Keratinocyte (primary cell): ENCODE results near the gene UXS1.

Experiments
- CTCF ChIP-seq, 3 experiments: IDR thresholded peaks in 1 of 3; conservative IDR thresholded peaks in 1 of 3; optimal IDR thresholded peaks in 1 of 3; 2 replicates in 2 of 3; 3 replicates in 1 of 3; pipeline versions ENCODE3 to v1.5.1; 2011; ENCODE audit warnings: low read length in 3 of 3, mild to moderate bottlenecking in 3 of 3, moderate library complexity in 2 of 3, control low read depth in 1 of 3, inconsistent platforms in 1 of 3; ENCODE audit not compliant: insufficient read depth in 2 of 3; ENCODE audit errors: extremely low read depth in 1 of 3
- EZH2 ChIP-seq: IDR thresholded peaks from one replicate; pipeline ENCODE4 v1.6.1; 2012; ENCODE audit warnings: inconsistent platforms, mild to moderate bottlenecking, low read length, moderate library complexity

GRCh38 chr2:106137731-106138521 lies 56.2 kb downstream of the UXS1 start:
- TF ChIP-seq CTCF (optimal IDR thresholded peaks at IDR 0.05 in 1 of 3, IDR thresholded peaks at IDR 0.05 in 1 of 3, conservative IDR thresholded peaks at IDR 0.05 in 1 of 3; ENCODE audit: extremely low read depth in 1 of 3, insufficient read depth in 2 of 3, low read length in 3 of 3) (no peak), EZH2 (no peak)
